Kidney (tissue), 14 donors: ENCODE results near the gene OPTC. TPM values are rescaled to one million over a fixed set of nuclear protein-coding genes. Genes with fewer than 3 reads are reported as not detected.

Source experiments
- DNase-seq, 5 donors: peaks; one replicate each; pipeline ENCODE4 v3.0.0-alpha.2; 2013 to 2020
- FAIRE-seq: peaks from 2 replicates; lab custom pipeline; 2012; peaks lifted over from hg19 to GRCh38; lab: Jason Lieb, UNC
- H3K27ac ChIP-seq, 2 donors: one replicate each; pipeline ENCODE4 v1.7.0; 2013; ENCODE audit warnings: low read depth in 2 of 2, low read length in 2 of 2, inconsistent platforms in 1 of 2
- H3K27me3 ChIP-seq: one replicate; pipeline ENCODE4 v1.7.1; 2013; ENCODE audit warnings: low read length, inconsistent platforms; ENCODE audit not compliant: control insufficient read depth, insufficient read depth
- H3K36me3 ChIP-seq, 3 donors: one replicate each; pipeline versions ENCODE4 v1.7.0 to v1.7.1; 2013; ENCODE audit warnings: low read length in 3 of 3, control low read depth in 1 of 3, inconsistent platforms in 1 of 3; ENCODE audit not compliant: insufficient read depth in 3 of 3, control insufficient read depth in 2 of 3
- H3K4me1 ChIP-seq, 3 donors: one replicate each; pipeline versions ENCODE4 v1.7.0 to v1.7.1; 2013; ENCODE audit warnings: low read length in 3 of 3, inconsistent platforms in 1 of 3, low read depth in 1 of 3; ENCODE audit not compliant: control insufficient read depth in 2 of 3, insufficient read depth in 2 of 3
- H3K4me3 ChIP-seq, 3 donors: one replicate each; pipeline versions ENCODE4 v1.7.0 to v1.8.1; 2013; ENCODE audit warnings: low read length in 3 of 3, control low read depth in 1 of 3, inconsistent platforms in 1 of 3
- H3K9ac ChIP-seq, 3 donors: one replicate each; pipeline versions ENCODE4 v1.7.0 to v1.7.1; 2013; ENCODE audit warnings: low read length in 3 of 3, control low read depth in 1 of 3, inconsistent platforms in 1 of 3
- H3K9me3 ChIP-seq, 3 donors: one replicate each; pipeline versions ENCODE4 v1.7.0 to v1.7.1; 2013; ENCODE audit warnings: low read length in 3 of 3, control low read depth in 1 of 3, inconsistent platforms in 1 of 3; ENCODE audit not compliant: control insufficient read depth in 2 of 3, insufficient read depth in 1 of 3
- intact Hi-C: fragments of 100-400 bp; cut with DNase I; formaldehyde crosslinking; loops from one replicate; pipeline ENCODE4 v1.11.1; 2022
- polyA plus RNA-seq: library from polyadenylated mRNA; stranded (reverse); fragments of 350-450 nt; fragmentation: Illumina TruSeq; extraction: RNeasy Lipid Tissue Mini Kit (QIAGEN cat#74804); gene quantifications from one replicate; pipeline ENCODE4 v1.2.3, GENCODE V29; 2014; ENCODE audit warnings: low read depth, low replicate concordance; ENCODE audit not compliant: insufficient read depth
- total RNA-seq: library from RNA; stranded (reverse); fragmentation: NEBNext Ultra II Directional; extraction: Animal tissue kit (Norgen Biotek cat#: 25700); gene quantifications from one replicate; pipeline ENCODE4 v1.2.1, GENCODE V29; 2021
- TF ChIP-seq, protein P1 (sequence below): IDR thresholded peaks from 3 replicates; pipeline ENCODE4 v1.5.1; 2012; ENCODE audit warnings: mild to moderate bottlenecking, moderate library complexity, borderline replicate concordance; ENCODE audit not compliant: insufficient read depth; ENCODE audit errors: extremely low read depth
- donor health status: control.
- donor health status: control.
- donor health status: control.
- donor health status: control.
- donor health status: control.
- donor health status: DM: yes; HTN: yes; CAD: no.
- donor health status: Normal renal cell carcinoma (clear cell type).

Gene OPTC
- total and polyA plus RNA-seq, 2 donors from 2014 or later: not detected

DNA sequence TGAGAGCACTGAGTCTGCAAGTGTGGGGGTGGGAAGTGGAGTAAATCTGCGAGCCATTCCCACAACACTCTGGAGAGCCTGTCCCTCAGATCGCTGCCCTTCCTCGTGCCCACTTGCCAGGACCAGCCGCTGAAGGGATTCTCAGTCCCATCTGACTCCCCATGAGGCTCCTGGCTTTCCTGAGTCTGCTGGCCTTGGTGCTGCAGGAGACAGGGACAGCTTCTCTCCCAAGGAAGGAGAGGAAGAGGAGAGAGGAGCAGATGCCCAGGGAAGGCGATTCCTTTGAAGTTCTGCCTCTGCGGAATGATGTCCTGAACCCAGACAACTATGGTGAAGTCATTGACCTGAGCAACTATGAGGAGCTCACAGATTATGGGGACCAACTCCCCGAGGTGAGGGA, 1.9 kb downstream of the OPTC start:
- intact Hi-C loops: loop anchor here (10.0 kb wide), 1 partner anchor 221 kb away; no protein-coding TSS in a partner anchor
- no peak overlapping the region for H3K27ac ChIP-seq
- DNase-seq (no peak), FAIRE-seq (no peak)
- no peaks in the 10 kb centered on the region for H3K36me3 ChIP-seq
- H3K9me3 ChIP-seq: no peaks in the 10 kb centered on the region
- H3K4me3 ChIP-seq: no peak overlapping the region
- H3K4me1 ChIP-seq: no peaks in the 10 kb centered on the region
- no peak overlapping the region for H3K9ac ChIP-seq
- TF ChIP-seq, protein P1, sequence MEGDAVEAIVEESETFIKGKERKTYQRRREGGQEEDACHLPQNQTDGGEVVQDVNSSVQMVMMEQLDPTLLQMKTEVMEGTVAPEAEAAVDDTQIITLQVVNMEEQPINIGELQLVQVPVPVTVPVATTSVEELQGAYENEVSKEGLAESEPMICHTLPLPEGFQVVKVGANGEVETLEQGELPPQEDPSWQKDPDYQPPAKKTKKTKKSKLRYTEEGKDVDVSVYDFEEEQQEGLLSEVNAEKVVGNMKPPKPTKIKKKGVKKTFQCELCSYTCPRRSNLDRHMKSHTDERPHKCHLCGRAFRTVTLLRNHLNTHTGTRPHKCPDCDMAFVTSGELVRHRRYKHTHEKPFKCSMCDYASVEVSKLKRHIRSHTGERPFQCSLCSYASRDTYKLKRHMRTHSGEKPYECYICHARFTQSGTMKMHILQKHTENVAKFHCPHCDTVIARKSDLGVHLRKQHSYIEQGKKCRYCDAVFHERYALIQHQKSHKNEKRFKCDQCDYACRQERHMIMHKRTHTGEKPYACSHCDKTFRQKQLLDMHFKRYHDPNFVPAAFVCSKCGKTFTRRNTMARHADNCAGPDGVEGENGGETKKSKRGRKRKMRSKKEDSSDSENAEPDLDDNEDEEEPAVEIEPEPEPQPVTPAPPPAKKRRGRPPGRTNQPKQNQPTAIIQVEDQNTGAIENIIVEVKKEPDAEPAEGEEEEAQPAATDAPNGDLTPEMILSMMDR: no peak
- no peaks in the 10 kb centered on the region for H3K27me3 ChIP-seq

DNA sequence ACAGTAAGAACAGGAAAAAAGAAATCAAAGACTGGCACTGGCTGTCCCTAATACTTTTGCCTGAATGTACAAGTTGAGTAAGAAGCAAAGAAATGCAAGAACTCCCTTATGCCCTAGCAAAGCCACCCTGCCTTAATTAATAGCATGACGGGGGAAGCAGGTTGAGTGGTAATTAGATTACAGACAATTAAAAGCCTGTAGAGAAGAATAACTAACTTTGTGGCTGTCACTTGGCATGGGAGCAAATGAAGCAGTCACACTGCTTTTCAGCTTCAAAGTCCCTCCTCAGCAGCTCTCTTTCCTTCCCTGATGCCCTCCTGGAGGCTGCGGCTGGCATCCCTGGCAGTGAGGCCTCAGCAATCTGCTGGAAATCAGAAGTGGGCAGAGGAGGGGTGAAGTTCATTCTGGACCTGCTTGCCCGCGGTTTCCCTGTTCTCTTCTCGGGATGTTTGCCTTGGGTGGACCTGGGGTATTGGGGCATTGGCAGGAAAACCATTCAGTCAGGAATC, 3.4 kb downstream of the OPTC start:
- H3K4me3 ChIP-seq: no peak overlapping the region
- no peak overlapping the region for H3K9ac ChIP-seq
- DNase-seq: no peak
- no peaks in the 10 kb centered on the region for H3K9me3 ChIP-seq
- H3K27me3 ChIP-seq: no peaks in the 10 kb centered on the region
- FAIRE-seq: no peak
- intact Hi-C loops: loop anchor here (10.0 kb wide), 1 partner anchor 223 kb away; no protein-coding TSS in a partner anchor
- H3K4me1 ChIP-seq: no peaks in the 10 kb centered on the region
- no peaks in the 10 kb centered on the region for H3K36me3 ChIP-seq
- H3K27ac ChIP-seq: no peak overlapping the region
- TF ChIP-seq, protein P1: no peak

DNA sequence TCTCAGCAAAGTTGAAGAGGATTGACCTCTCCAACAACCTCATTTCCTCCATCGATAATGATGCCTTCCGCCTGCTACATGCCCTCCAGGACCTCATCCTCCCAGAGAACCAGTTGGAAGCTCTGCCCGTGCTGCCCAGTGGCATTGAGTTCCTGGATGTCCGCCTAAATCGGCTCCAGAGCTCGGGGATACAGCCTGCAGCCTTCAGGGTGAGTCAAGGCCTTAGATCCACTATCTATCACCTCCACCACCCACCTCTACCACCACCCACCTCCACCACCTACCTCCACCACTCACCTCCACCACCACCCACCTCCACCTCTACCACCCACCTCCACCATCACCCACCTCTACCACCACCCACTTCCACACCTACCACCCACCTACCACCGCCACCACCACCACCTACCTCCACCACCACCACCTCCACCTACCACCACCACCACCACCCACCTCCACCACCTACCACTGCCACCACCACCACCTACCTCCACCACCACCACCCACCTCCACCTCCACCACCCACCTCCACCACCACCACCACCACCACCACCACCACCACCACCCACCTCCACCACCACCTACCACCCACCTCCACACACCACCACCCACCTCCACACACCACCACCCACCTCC, 5.8 kb downstream of the OPTC start:
- Histone ChIP-seq H3K4me3 (no peak overlapping the region), H3K36me3 (no peaks in the 10 kb centered on the region), H3K27me3 (no peaks in the 10 kb centered on the region), H3K27ac (no peak overlapping the region), H3K9ac (no peak overlapping the region), H3K9me3 (no peaks in the 10 kb centered on the region), H3K4me1 (no peaks in the 10 kb centered on the region)
- DNase-seq (no peak), FAIRE-seq (no peak)
- TF ChIP-seq, protein P1: no peak
- intact Hi-C loops: loop anchor here (5.0 to 10.0 kb wide), 2 partner anchors 203 to 225 kb away; no protein-coding TSS in a partner anchor
